ENCODE data around the gene TMEM259.

GRCh38 chr19:1035998-1036621, 15.2 kb upstream of the TMEM259 start:
- no peak for TF ChIP-seq CTCF (IDR thresholded peaks at IDR 0.05)
- no peak for TF ChIP-seq EP300 (IDR thresholded peaks at IDR 0.05)
- TF ChIP-seq POLR2AphosphoS5 (IDR thresholded peaks at IDR 0.05), result no peak
